Body of pancreas (tissue), 4 donors: ENCODE results near the gene BRME1.

ENCODE experiments used
- POLR2A ChIP-seq, 3 donors: fragments of 450-650 bp; IDR thresholded peaks; one replicate each; pipeline ENCODE4 v1.6.1; 2016; ENCODE audit warnings: antibody characterized with exemption in 3 of 3, mild to moderate bottlenecking in 2 of 3
- TF ChIP-seq, protein P1 (sequence below), 7 experiments: fragments of 450-650 bp in 4 of 7; fragments of 200-600 bp in 3 of 7; sonication (generic) in 3 of 7; IDR thresholded peaks; one replicate each; pipeline ENCODE4 v1.5.1; 2016 to 2019; ENCODE audit warnings: antibody characterized with exemption in 7 of 7

- no peak for TF ChIP-seq POLR2A (IDR thresholded peaks at IDR 0.05)
- TF ChIP-seq, protein P1, sequence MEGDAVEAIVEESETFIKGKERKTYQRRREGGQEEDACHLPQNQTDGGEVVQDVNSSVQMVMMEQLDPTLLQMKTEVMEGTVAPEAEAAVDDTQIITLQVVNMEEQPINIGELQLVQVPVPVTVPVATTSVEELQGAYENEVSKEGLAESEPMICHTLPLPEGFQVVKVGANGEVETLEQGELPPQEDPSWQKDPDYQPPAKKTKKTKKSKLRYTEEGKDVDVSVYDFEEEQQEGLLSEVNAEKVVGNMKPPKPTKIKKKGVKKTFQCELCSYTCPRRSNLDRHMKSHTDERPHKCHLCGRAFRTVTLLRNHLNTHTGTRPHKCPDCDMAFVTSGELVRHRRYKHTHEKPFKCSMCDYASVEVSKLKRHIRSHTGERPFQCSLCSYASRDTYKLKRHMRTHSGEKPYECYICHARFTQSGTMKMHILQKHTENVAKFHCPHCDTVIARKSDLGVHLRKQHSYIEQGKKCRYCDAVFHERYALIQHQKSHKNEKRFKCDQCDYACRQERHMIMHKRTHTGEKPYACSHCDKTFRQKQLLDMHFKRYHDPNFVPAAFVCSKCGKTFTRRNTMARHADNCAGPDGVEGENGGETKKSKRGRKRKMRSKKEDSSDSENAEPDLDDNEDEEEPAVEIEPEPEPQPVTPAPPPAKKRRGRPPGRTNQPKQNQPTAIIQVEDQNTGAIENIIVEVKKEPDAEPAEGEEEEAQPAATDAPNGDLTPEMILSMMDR (IDR thresholded peaks at IDR 0.05): no peak
Measured at GRCh38 chr19:13875824-13876223, 30.1 kb downstream of the BRME1 start.
